H1 (cell line): ENCODE results near the gene MAPRE2. TPM values are rescaled to one million over a fixed set of nuclear protein-coding genes. Genes with fewer than 3 reads are reported as not detected.

Source experiments
- ASH2L ChIP-seq: fragments of 200-600, 300-600 bp; sonication (generic); IDR thresholded peaks from one replicate; pipeline ENCODE4 v1.7.1; 2017; ENCODE audit warnings: low read length
- FOSL1 ChIP-seq: IDR thresholded peaks from 2 replicates; pipeline ENCODE4 v1.6.1; 2011; ENCODE audit warnings: mild to moderate bottlenecking, low read depth, low read length, moderate library complexity; ENCODE audit not compliant: insufficient read depth
- GTF2F1 ChIP-seq: IDR thresholded peaks from 2 replicates; pipeline ENCODE4 v1.6.1; 2012; ENCODE audit warnings: low read depth, low read length, improper control_type of control experiment, borderline replicate concordance
- JUN ChIP-seq: IDR thresholded peaks from 2 replicates; pipeline ENCODE4 v1.6.1; 2011; ENCODE audit warnings: low read depth, mild to moderate bottlenecking, improper control_type of control experiment, low read length
- NRF1 ChIP-seq: IDR thresholded peaks from 2 replicates; pipeline ENCODE4 v1.6.1; 2011; ENCODE audit warnings: mild to moderate bottlenecking, low read depth, low read length, improper control_type of control experiment
- POLR2A ChIP-seq, 2 experiments: IDR thresholded peaks; 1 replicate in 1 of 2; 2 replicates in 1 of 2; pipeline ENCODE4 v1.6.1; 2011; ENCODE audit warnings: low read depth in 2 of 2, low read length in 2 of 2, mild to moderate bottlenecking in 2 of 2; ENCODE audit errors: control extremely low read depth in 1 of 2
- SP2 ChIP-seq: IDR thresholded peaks from 2 replicates; pipeline ENCODE4 v1.6.1; 2012; ENCODE audit warnings: mild to moderate bottlenecking, low read length, inconsistent platforms
- SP4 ChIP-seq: IDR thresholded peaks from 2 replicates; pipeline ENCODE4 v1.6.1; 2012; ENCODE audit warnings: low read length, inconsistent platforms
- SUZ12 ChIP-seq: fragments of 200-600 bp; sonication (generic); IDR thresholded peaks from 2 replicates; pipeline ENCODE4 v1.6.1; 2012; ENCODE audit warnings: mild to moderate bottlenecking, inconsistent platforms, low read length, moderate library complexity, mixed read lengths
- polyA plus RNA-seq, 7 experiments: library from polyadenylated mRNA; depleted of rRNA in 3 of 7; stranded (reverse) in 5 of 7; unstranded in 2 of 7; fragments of >200 nt in 5 of 7; fragments of 200-250 nt in 2 of 7; gene quantifications; 1 replicate in 5 of 7; 2 replicates in 1 of 7; 4 replicates in 1 of 7; pipeline versions ENCODE4 v1.2.1 to v1.2.3, GENCODE V29; 2011 to 2013; ENCODE audit warnings: missing spikeins in 2 of 7, mixed read lengths in 2 of 7
- total RNA-seq: library from RNA; stranded (reverse); fragmentation: NEBNext Ultra II Directional; extraction: Animal tissue kit (Norgen Biotek cat#: 25700); gene quantifications from 2 replicates; pipeline ENCODE4 v1.2.1, GENCODE V29; 2021
- TF ChIP-seq, protein P1 (sequence below): fragments of 300-600 bp; sonication (generic); IDR thresholded peaks from 2 replicates; pipeline ENCODE4 v1.7.1; 2012; ENCODE audit warnings: low read length, moderate library complexity, mild to moderate bottlenecking, inconsistent platforms; ENCODE audit not compliant: insufficient replicate concordance

The MAPRE2 gene
- total and polyA plus RNA-seq, 2 of the 8 experiments (the other 6 are each of a cell fraction or from before 2014, with no cell fraction given) = 32.6 to 33.1 TPM

DNA sequence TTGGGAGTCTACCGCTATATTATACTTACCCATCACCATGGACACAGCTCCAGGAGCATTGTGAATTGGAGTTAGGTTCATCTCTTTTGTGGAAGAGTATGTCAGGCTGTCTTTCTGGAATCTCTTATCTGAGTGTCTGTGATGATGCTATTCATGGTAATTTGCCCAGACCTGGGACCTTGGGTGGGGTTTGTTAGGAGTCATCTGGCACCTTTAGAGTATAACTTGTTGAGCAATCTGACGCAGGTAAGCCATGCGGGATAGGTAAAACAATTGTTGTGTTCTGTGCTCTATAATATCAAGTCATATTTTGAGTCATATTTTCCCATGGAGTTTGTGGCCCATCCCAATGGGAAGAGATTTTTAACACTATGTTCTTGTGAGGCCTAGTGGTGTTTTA lies 49.7 kb upstream of the MAPRE2 start (continued):
- TF ChIP-seq, protein P1, sequence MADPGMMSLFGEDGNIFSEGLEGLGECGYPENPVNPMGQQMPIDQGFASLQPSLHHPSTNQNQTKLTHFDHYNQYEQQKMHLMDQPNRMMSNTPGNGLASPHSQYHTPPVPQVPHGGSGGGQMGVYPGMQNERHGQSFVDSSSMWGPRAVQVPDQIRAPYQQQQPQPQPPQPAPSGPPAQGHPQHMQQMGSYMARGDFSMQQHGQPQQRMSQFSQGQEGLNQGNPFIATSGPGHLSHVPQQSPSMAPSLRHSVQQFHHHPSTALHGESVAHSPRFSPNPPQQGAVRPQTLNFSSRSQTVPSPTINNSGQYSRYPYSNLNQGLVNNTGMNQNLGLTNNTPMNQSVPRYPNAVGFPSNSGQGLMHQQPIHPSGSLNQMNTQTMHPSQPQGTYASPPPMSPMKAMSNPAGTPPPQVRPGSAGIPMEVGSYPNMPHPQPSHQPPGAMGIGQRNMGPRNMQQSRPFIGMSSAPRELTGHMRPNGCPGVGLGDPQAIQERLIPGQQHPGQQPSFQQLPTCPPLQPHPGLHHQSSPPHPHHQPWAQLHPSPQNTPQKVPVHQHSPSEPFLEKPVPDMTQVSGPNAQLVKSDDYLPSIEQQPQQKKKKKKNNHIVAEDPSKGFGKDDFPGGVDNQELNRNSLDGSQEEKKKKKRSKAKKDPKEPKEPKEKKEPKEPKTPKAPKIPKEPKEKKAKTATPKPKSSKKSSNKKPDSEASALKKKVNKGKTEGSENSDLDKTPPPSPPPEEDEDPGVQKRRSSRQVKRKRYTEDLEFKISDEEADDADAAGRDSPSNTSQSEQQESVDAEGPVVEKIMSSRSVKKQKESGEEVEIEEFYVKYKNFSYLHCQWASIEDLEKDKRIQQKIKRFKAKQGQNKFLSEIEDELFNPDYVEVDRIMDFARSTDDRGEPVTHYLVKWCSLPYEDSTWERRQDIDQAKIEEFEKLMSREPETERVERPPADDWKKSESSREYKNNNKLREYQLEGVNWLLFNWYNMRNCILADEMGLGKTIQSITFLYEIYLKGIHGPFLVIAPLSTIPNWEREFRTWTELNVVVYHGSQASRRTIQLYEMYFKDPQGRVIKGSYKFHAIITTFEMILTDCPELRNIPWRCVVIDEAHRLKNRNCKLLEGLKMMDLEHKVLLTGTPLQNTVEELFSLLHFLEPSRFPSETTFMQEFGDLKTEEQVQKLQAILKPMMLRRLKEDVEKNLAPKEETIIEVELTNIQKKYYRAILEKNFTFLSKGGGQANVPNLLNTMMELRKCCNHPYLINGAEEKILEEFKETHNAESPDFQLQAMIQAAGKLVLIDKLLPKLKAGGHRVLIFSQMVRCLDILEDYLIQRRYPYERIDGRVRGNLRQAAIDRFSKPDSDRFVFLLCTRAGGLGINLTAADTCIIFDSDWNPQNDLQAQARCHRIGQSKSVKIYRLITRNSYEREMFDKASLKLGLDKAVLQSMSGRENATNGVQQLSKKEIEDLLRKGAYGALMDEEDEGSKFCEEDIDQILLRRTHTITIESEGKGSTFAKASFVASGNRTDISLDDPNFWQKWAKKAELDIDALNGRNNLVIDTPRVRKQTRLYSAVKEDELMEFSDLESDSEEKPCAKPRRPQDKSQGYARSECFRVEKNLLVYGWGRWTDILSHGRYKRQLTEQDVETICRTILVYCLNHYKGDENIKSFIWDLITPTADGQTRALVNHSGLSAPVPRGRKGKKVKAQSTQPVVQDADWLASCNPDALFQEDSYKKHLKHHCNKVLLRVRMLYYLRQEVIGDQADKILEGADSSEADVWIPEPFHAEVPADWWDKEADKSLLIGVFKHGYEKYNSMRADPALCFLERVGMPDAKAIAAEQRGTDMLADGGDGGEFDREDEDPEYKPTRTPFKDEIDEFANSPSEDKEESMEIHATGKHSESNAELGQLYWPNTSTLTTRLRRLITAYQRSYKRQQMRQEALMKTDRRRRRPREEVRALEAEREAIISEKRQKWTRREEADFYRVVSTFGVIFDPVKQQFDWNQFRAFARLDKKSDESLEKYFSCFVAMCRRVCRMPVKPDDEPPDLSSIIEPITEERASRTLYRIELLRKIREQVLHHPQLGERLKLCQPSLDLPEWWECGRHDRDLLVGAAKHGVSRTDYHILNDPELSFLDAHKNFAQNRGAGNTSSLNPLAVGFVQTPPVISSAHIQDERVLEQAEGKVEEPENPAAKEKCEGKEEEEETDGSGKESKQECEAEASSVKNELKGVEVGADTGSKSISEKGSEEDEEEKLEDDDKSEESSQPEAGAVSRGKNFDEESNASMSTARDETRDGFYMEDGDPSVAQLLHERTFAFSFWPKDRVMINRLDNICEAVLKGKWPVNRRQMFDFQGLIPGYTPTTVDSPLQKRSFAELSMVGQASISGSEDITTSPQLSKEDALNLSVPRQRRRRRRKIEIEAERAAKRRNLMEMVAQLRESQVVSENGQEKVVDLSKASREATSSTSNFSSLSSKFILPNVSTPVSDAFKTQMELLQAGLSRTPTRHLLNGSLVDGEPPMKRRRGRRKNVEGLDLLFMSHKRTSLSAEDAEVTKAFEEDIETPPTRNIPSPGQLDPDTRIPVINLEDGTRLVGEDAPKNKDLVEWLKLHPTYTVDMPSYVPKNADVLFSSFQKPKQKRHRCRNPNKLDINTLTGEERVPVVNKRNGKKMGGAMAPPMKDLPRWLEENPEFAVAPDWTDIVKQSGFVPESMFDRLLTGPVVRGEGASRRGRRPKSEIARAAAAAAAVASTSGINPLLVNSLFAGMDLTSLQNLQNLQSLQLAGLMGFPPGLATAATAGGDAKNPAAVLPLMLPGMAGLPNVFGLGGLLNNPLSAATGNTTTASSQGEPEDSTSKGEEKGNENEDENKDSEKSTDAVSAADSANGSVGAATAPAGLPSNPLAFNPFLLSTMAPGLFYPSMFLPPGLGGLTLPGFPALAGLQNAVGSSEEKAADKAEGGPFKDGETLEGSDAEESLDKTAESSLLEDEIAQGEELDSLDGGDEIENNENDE = no peak
- no peak for TF ChIP-seq SP2
- TF ChIP-seq SUZ12 = no peak
- no peak for TF ChIP-seq FOSL1
- TF ChIP-seq SP4 = no peak
- TF ChIP-seq ASH2L = no peak
- no peak for TF ChIP-seq GTF2F1
- no peak for TF ChIP-seq POLR2A (IDR thresholded peaks at IDR 0.05; ENCODE audit: control extremely low read depth in 1 of 2, low read depth in 2 of 2, low read length in 2 of 2)
- TF ChIP-seq NRF1 = no peak
- no peak for TF ChIP-seq JUN
- TF ChIP-seq, all 59 proteins: peak for 0
